HuH-7 (cell line): ENCODE data around the gene CACNA1H.
A peak's percentile ranks its signal among the peaks of the same experiment; 100 is the strongest.
"Not testable (repeated sequence)": the region's sequence is repeated elsewhere in the genome, so short reads cannot be mapped to it uniquely, and the experiment has no call there.

ENCODE experiments used
- DNase-seq: peaks from one replicate; pipeline ENCODE4 v3.0.0; 2011; ENCODE audit warnings: low spot score

Gene CACNA1H

GRCh38 chr16:1193143-1193824, 40.4 kb downstream of the CACNA1H start:
- no peak for DNase-seq

GRCh38 chr16:1193825-1194581, 41.1 kb downstream of the CACNA1H start:
- DNase-seq, result no peak

DNA sequence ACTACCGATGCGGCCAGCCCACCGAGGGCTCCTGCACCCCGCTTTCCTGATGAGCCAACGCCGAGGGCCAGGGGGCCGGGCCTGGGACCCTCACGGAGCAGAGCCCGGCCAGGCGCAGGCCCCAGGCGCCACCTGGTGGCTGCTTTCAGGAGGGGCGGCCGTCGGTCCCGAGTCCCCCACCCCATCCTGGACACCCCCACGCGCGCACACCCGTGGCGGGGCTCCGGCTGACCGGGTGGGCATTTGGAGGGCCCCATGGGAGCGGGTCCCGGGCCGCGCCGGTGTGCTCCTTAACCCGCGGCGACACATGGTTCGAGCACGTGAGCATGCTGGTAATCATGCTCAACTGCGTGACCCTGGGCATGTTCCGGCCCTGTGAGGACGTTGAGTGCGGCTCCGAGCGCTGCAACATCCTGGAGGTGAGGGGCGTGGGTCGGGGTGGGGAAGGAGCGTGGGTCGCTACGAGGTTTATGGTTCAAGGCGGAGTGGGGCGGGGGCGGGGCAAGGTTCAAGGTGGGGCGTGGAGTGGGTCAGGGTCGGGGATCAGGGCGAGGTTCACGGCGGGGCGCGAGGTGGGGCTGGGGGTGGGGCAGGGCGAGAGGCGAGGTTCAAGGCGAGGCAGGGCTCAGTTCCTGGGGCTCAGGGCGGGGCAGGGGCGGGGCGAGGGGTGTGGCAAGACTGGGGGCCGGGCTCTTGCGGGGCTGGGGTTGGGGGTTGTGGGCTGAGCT, 41.9 kb downstream of the CACNA1H start:
- peak; percentile 49 for DNase-seq

GRCh38 chr16:1195393-1195666, 42.4 kb downstream of the CACNA1H start:
- no peak for DNase-seq

DNA sequence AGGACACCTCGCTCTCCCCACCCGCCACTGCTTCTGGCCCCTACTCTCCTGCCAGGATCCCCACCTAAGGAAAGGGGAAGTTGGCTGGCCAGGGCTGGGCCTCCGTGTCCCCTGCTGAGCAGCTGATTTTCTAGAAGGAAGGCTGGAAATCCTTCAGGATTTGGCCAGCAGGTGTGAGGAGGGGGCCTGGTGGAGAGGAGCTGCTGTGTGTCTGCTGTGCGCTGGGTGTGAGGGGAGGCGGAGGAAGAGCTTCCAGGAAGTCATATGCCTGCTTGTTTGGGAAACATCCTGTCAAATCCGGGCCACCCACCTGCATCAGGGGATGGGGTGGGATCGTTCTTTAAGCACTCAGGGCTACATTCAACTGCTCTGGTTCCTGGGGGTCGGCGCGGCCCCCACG, 43.6 kb downstream of the CACNA1H start:
- DNase-seq, result no peak

GRCh38 chr16:1197237-1197866, 44.4 kb downstream of the CACNA1H start:
- DNase-seq, result peak; percentile 42

- DNase-seq, result no peak
These were observed 45.3 kb downstream of the CACNA1H start for GRCh38 chr16:1198194-1198593.

DNA sequence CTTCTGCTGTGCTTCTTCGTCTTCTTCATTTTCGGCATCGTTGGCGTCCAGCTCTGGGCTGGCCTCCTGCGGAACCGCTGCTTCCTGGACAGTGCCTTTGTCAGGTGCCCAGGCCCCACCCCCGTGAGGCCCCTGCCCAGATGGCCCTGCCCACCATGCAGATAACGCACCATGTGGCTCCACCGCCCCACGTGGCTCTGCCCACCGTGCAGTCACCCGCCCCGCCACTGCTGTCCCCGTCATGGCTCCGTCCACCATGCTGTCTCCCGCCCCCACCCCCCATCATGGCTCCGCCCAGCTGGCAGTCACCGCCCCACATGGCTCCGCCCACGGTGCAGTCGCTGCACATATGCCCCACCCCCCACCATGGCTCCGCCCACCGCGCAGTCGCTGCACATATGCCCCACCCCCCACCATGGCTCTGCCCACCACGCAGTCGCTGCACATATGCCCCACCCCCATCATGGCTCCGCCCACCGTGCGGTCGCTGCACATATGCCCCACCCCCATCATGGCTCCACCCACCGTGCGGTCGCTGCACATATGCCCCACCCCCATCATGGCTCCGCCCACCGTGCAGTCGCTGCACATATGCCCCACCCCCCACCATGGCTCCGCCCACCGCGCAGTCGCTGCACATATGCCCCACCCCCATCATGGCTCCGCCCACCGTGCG, 45.9 kb downstream of the CACNA1H start:
- DNase-seq, result not testable (repeated sequence)

GRCh38 chr16:1199347-1200013, 46.6 kb downstream of the CACNA1H start:
- DNase-seq, result peak; percentile 56

DNA sequence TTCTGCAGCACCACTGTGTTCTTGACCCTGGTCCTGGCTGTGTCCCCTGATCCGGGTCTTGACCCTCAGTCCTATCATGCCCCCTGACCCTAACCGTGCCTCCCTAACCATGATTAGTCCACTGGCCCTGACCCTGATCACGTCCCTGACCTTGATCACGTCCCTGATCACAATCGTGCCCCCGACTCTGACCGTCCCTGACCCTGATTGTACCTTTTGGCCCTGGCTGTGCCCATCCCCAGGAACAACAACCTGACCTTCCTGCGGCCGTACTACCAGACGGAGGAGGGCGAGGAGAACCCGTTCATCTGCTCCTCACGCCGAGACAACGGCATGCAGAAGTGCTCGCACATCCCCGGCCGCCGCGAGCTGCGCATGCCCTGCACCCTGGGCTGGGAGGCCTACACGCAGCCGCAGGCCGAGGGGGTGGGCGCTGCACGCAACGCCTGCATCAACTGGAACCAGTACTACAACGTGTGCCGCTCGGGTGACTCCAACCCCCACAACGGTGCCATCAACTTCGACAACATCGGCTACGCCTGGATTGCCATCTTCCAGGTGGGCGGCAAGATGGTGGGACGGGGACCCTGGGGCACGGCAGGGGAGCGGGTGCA, 47.2 kb downstream of the CACNA1H start:
- no peak for DNase-seq

DNA sequence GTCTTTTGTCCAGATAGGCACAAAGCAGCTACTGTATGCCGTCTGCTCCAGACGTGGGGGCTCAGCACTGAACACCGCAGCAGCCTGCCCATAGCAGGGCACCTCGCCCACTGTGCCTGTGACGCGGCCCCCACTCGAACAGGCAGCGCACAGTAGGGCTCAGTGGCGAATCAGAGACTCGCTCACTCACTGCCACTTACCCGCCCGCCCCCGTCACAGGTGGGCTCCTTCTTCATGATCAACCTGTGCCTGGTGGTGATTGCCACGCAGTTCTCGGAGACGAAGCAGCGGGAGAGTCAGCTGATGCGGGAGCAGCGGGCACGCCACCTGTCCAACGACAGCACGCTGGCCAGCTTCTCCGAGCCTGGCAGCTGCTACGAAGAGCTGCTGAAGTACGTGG, 48.5 kb downstream of the CACNA1H start:
- DNase-seq, result no peak

GRCh38 chr16:1202274-1202673, 49.4 kb downstream of the CACNA1H start:
- DNase-seq, result no peak

DNA sequence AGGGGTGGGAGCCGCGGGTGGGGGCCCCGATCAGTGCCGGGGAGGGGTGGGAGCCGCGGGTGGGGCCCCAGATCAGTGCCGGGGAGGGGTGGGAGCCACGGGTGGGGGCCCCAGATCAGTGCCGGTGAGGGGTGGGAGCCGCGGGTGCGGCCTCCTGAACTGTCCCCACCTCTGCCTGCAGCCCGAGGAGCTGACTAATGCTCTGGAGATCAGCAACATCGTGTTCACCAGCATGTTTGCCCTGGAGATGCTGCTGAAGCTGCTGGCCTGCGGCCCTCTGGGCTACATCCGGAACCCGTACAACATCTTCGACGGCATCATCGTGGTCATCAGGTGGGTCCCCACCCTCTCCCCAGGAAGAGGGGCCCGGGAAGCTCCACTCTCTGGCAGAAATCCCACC, 52.0 kb downstream of the CACNA1H start:
- DNase-seq, result no peak

DNA sequence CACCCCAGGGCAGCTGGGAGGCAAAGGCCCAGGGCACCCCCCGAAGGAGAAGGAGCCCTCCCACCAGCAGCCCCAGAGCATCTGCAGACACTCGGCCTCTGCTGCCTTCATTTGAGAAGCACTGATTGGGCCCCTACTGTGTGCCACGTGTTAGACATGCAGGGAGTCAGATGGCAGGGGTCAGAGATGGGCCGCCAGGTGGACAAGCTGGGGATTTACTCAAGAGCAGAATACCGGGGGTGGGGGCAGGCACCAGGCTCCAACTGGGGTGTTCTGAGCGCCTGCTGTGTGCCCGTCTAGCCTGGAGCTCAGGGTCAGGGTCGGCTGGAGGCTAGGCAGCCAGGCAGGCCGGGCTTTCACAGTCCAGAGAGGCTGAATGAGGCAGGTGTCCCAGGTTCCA, 53.4 kb downstream of the CACNA1H start:
- DNase-seq, result no peak

DNA sequence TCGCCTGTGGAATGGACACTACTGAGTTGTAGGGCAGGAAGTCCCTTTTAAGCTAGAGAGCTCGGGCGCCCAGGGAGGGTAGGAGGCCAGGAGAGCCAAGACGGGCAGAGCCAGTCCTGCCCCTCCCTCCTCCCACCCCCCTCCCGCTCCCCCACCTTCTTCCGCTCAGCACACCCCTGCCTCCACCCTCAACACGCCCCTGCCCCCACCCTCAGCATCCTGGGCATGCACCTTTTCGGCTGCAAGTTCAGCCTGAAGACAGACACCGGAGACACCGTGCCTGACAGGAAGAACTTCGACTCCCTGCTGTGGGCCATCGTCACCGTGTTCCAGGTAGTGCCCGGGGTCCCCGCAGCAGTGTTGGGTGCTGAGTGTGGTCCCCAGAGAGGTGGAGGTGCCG, 53.9 kb downstream of the CACNA1H start:
- no peak for DNase-seq

DNA sequence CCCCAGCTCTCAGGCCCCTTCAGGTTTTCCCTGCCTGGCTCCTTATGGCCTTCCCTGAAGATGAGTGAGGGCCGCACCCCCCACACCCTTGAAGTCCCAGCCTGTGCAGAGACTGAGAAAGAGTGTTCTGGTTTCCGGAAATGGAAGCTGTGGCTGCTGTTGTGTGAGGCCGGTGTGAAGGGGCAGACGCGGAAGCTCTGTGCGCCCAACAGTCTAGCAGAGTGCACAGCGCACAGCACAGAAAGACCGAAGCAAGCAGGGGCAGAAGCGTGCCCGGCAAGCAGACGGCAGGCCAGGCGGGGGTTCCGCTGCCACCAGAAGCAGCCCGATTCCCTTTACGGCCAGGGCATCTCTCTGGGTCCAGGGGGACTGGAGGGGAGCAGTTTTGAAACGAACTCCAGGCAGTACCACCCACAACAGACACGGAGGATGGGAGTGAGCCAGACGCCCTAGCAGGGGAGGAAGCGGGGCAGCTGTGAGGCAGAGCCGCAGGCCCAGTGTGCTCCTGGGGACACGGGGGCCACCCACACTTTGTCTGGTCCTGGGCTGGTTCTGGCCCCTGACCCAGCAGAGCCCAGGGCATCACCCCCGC, 55.4 kb downstream of the CACNA1H start:
- no peak for DNase-seq

GRCh38 chr16:1209081-1209480, 56.2 kb downstream of the CACNA1H start:
- DNase-seq, result no peak

- DNase-seq, result no peak
These were observed 57.6 kb downstream of the CACNA1H start for GRCh38 chr16:1210461-1210860.

GRCh38 chr16:1211451-1212268, 58.8 kb downstream of the CACNA1H start:
- DNase-seq, result no peak

- no peak for DNase-seq
These were observed 59.8 kb downstream of the CACNA1H start for GRCh38 chr16:1212616-1213194.
